Measurements from ENCODE around the gene NCKAP5. TPM values are rescaled to one million over a fixed set of nuclear protein-coding genes. Genes with fewer than 3 reads are reported as not detected.
"Not testable (repeated sequence)": the region's sequence is repeated elsewhere in the genome, so short reads cannot be mapped to it uniquely, and the experiment has no call there.

Gene NCKAP5
- total RNA-seq, 4 donors from 2014 or later = 2.7 to 11.7 (median 5.6) TPM

DNA sequence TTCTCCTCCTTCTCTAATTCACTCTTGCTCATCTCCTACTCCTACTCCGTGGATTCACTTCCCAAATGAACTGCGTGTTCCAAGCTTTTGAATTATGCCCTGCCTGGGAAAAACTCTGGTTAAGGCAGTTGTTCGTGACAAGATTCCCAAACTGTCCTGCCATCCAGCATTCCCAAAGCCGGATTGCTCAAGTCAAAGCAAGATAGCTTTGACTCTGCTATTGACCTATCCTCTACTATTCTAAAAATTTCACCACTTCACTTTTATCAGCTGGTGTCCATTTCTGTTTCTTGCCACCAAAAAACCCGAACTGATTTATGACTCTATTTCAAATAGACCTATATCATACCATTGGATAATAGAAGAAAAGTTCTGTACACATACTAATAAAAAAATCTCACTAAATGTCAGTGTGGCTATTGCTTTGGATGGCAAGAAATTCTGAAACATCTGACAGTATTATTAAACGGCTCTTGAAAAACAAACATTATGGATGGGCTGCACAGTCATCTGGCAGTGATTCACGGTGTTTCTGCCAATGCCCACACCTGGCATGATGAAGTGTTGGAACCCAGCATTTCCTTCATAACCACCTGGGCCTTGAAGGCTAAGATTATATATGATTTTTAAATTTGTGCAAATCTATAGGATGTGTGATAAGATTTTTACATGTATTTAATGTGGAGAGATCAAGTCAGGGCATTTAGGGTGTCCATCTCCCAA lies 87.4 kb downstream of the NCKAP5 start:
- Histone ChIP-seq H3K9me3 (no peaks in the 10 kb centered on the region), H3K4me3 (no peak overlapping the region), H3K36me3 (no peaks in the 10 kb centered on the region), H3K4me1 (no peaks in the 10 kb centered on the region), H3K27ac (no peak overlapping the region), H3K27me3 (no peaks in the 10 kb centered on the region)
- TF ChIP-seq, protein P1, sequence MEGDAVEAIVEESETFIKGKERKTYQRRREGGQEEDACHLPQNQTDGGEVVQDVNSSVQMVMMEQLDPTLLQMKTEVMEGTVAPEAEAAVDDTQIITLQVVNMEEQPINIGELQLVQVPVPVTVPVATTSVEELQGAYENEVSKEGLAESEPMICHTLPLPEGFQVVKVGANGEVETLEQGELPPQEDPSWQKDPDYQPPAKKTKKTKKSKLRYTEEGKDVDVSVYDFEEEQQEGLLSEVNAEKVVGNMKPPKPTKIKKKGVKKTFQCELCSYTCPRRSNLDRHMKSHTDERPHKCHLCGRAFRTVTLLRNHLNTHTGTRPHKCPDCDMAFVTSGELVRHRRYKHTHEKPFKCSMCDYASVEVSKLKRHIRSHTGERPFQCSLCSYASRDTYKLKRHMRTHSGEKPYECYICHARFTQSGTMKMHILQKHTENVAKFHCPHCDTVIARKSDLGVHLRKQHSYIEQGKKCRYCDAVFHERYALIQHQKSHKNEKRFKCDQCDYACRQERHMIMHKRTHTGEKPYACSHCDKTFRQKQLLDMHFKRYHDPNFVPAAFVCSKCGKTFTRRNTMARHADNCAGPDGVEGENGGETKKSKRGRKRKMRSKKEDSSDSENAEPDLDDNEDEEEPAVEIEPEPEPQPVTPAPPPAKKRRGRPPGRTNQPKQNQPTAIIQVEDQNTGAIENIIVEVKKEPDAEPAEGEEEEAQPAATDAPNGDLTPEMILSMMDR (IDR thresholded peaks at IDR 0.05) = no peak
- no peak for TF ChIP-seq EP300 (IDR thresholded peaks at IDR 0.05)
- no peak for TF ChIP-seq POLR2A (IDR thresholded peaks at IDR 0.05)
- DNase-seq (ENCODE audit: low spot score in 2 of 2) = no peak
- WGBS, 2 donors = 81 to 86% methylated on average over 7 of the region's 7 CpGs

DNA sequence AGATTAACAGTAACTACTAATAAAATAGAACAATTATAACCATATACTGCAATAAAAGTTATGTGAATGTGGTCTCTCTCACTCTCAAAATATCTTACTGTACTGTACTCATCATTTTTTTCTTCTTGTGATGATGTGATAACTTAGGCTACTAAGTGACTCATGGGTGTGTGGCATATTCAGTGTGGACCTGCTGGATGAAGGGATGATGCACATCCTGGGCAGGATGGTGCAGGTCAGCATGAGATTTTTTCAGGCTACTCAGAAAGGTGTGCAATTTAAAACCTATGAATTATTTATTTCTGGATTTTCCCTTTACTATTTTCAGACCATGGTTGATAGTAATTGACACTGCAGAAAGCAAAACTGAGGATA lies 90.7 kb downstream of the NCKAP5 start:
- TF ChIP-seq EP300 (IDR thresholded peaks at IDR 0.05) (no peak), POLR2A (IDR thresholded peaks at IDR 0.05) (no peak)
- TF ChIP-seq, protein P1 (IDR thresholded peaks at IDR 0.05) = no peak
- H3K36me3 ChIP-seq = no peaks in the 10 kb centered on the region

DNA sequence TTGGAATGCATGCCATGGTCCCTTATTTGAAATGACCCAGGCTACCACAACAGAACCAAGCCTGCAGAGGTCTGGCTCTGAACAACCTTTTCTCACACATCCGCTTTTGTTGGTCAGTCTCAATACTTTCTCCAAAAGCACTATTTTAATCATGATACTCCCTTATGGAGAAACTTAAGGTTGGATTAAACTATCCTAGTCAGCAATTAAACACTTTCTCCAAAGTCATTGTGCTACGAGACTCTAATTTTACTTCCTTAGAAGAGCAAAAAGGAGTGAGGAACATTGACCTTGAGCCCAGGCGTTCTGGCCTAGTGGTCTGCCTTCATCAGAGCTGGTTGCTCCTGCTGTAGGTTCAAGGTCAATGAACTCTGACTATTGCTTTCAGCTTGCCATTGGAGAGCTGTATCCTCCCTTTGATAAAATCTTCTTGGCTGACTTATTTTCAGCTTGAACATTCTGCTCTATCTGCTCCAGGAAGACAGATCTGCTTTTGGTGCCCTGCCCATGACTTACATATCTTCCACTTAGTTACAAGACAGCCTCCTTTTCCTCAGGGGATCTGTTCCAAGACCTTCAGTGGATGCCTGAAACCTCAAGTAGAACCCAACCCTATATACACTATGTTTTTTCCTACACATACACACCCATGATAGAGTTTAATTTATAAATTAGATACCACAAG lies 91.2 kb downstream of the NCKAP5 start:
- WGBS, 2 donors = 68 to 80% methylated on average over 3 of the region's 3 CpGs
- Histone ChIP-seq H3K27me3 (no peaks in the 10 kb centered on the region), H3K27ac (no peak overlapping the region), H3K4me1 (no peaks in the 10 kb centered on the region), H3K9me3 (no peaks in the 10 kb centered on the region), H3K36me3 (no peaks in the 10 kb centered on the region), H3K4me3 (no peak overlapping the region)
- DNase-seq (ENCODE audit: low spot score in 2 of 2) = no peak
- TF ChIP-seq, protein P1 (IDR thresholded peaks at IDR 0.05) = no peak

More for the DNA sequence above, 90.7 kb downstream of the NCKAP5 start:
- Histone ChIP-seq H3K27me3 (no peaks in the 10 kb centered on the region), H3K4me3 (no peak overlapping the region), H3K4me1 (no peaks in the 10 kb centered on the region), H3K9me3 (no peaks in the 10 kb centered on the region), H3K27ac (no peak overlapping the region)
- no peak for DNase-seq (ENCODE audit: low spot score in 2 of 2)

DNA sequence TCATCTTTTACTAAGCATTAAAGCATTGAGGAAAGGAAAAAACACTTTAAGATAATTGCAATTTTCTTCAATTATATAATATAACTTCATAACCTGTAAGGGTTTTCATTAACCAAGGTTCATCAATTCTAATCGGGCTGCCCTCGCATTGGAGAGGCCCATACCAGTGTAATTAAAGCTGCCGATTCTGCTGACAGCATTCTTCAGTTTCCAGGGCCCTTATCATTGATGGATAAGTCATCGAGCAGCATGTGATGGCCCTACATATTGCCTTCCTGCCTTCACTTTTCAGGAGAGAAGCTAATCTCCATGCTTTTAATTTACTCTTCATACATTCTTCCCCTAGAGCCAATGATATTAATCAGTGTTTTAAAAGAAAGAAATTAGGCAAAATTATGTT lies 92.0 kb downstream of the NCKAP5 start:
- H3K27me3 ChIP-seq = no peaks in the 10 kb centered on the region
- H3K9me3 ChIP-seq = no peaks in the 10 kb centered on the region
- H3K27ac ChIP-seq = no peak overlapping the region
- H3K4me3 ChIP-seq = no peak overlapping the region
- H3K36me3 ChIP-seq = no peaks in the 10 kb centered on the region
- no peak for DNase-seq (ENCODE audit: low spot score in 2 of 2)
- H3K4me1 ChIP-seq = no peaks in the 10 kb centered on the region
- WGBS, 2 donors = 85 to 87% methylated on average over 4 of the region's 4 CpGs
- TF ChIP-seq POLR2A (IDR thresholded peaks at IDR 0.05) = no peak
- TF ChIP-seq, protein P1 (IDR thresholded peaks at IDR 0.05) = no peak
- no peak for TF ChIP-seq EP300 (IDR thresholded peaks at IDR 0.05)

DNA sequence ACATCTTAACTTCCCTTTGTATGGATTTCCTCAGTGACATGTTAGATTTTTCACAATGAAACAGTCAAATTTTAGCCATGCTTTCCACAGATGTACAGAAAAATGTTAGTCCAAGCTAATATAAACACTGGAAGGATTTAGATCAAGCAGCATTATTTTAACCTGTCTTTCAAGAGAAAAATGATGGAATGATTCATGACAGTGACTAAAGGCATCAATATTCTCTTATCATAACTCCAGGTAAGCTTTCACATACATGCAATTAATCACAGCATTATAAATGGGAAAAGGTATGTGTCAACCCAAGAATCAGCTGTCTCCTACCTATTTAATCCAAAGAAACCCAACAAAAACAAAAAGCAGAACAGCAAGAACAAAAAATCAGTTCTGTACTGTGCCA lies 92.7 kb downstream of the NCKAP5 start:
- H3K36me3 ChIP-seq = no peaks in the 10 kb centered on the region
- no peaks in the 10 kb centered on the region for H3K9me3 ChIP-seq
- H3K4me1 ChIP-seq = no peaks in the 10 kb centered on the region
- no peak overlapping the region for H3K27ac ChIP-seq
- no peak overlapping the region for H3K4me3 ChIP-seq
- TF ChIP-seq POLR2A (IDR thresholded peaks at IDR 0.05) (no peak), EP300 (IDR thresholded peaks at IDR 0.05) (no peak)
- TF ChIP-seq, protein P1 (IDR thresholded peaks at IDR 0.05) = no peak
- DNase-seq (ENCODE audit: low spot score in 2 of 2) = no peak
- H3K27me3 ChIP-seq = no peaks in the 10 kb centered on the region

DNA sequence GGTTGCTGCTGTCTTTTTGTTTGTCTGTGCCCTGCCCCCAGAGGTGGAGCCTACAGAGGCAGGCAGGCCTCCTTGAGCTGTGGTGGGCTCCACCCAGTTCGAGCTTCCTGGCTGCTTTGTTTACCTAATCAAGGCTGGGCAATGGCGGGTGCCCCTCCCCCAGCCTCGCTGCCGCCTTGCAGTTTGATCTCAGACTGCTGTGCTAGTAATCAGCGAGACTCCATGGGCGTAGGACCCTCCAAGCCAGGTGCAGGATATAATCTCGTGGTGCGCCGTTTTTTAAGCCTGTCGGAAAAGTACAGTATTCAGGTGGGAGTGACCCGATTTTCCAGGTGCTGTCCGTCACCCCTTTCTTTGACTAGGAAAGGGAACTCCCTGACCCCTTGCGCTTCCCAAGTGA lies 97.8 kb downstream of the NCKAP5 start:
- 86 to 92% methylated on average over 7 to 13 of the region's 13 CpGs for WGBS, 2 donors
- H3K9me3 ChIP-seq; H3K27ac ChIP-seq; H3K36me3 ChIP-seq; H3K4me3 ChIP-seq; H3K4me1 ChIP-seq; H3K27me3 ChIP-seq; DNase-seq (ENCODE audit: low spot score in 2 of 2): not testable (repeated sequence)
